K562 (cell line): ENCODE results near the gene WBP1. TPM values are rescaled to one million over a fixed set of nuclear protein-coding genes. Genes with fewer than 3 reads are reported as not detected.
A peak's percentile ranks its signal among the peaks of the same experiment; 100 is the strongest.

Source experiments
- ATAC-seq: fragments of 200-7000 bp; cut with Tn5 transposase; 3 replicates; pipeline ENCODE4 v1.9.1; 2020; ENCODE audit warnings: moderate library complexity
- BruUV-seq: library from RNA; stranded (reverse); fragments of 400-500 nt; replicated peaks from 2 replicates; lab custom pipeline; 2021; lab: Mats Ljungman, UMichigan
- CTCF ChIA-PET: fragments of 300-600 bp; formaldehyde crosslinking; extraction: SDS; loops from one replicate; lab custom pipeline; 2021; ENCODE audit warnings: low intra/inter-chr PET ratio; lab: Yijun Ruan, JAX
- POLR2A ChIA-PET: fragments of 300-600, 350-650 bp; sonication (Branson Sonifier 250); formaldehyde crosslinking; extraction: SDS; loops from one replicate; lab custom pipeline; 2021; ENCODE audit warnings: antibody characterized with exemption, inconsistent platforms; lab: Yijun Ruan, JAX
- DNase-seq, 4 experiments: peaks; one replicate each; pipeline versions ENCODE4 v3.0.0 to v3.0.0-alpha.2; 2011 to 2018; ENCODE audit warnings: low spot score in 3 of 4, mixed read lengths in 3 of 4; ENCODE audit errors: extremely low read depth in 1 of 4
- FAIRE-seq: peaks from 2 replicates; lab custom pipeline; 2011; peaks lifted over from hg19 to GRCh38; lab: Jason Lieb, UNC
- H2AFZ ChIP-seq: 2 replicates; pipeline ENCODE4 v1.6.0; 2011; ENCODE audit warnings: low read depth, low read length, control low read depth, inconsistent platforms
- H3K27ac ChIP-seq: fragments of 200-600 bp; 3 replicates; pipeline ENCODE4 v1.8.0; 2011; ENCODE audit warnings: low read depth, mild to moderate bottlenecking, control low read depth, inconsistent platforms, low read length, moderate library complexity, mixed read lengths; ENCODE audit errors: extremely low read depth
- H3K27me3 ChIP-seq, 2 experiments: fragments of 300-600 bp in 1 of 2; 2 replicates in 1 of 2; 3 replicates in 1 of 2; pipeline versions ENCODE4 v1.6.0 to v1.8.0; 2011; ENCODE audit warnings: inconsistent platforms in 2 of 2, low read length in 2 of 2, mild to moderate bottlenecking in 1 of 2, mixed read lengths in 1 of 2, moderate library complexity in 1 of 2; ENCODE audit not compliant: control insufficient read depth in 2 of 2, insufficient read depth in 2 of 2
- H3K36me3 ChIP-seq: fragments of 300-600 bp; 3 replicates; pipeline ENCODE4 v1.8.0; 2011; ENCODE audit warnings: mild to moderate bottlenecking, low read length, inconsistent platforms; ENCODE audit not compliant: control insufficient read depth, insufficient read depth
- H3K4me1 ChIP-seq, 2 experiments: fragments of 200-600 bp in 1 of 2; replicated peaks in 1 of 2; 2 replicates in 1 of 2; 3 replicates in 1 of 2; pipeline versions ENCODE4 v1.5.1 to v1.8.0; 2011; ENCODE audit warnings: inconsistent platforms in 2 of 2, low read length in 2 of 2, mild to moderate bottlenecking in 1 of 2, mixed read lengths in 1 of 2, moderate library complexity in 1 of 2; ENCODE audit not compliant: control insufficient read depth in 2 of 2, insufficient read depth in 2 of 2
- H3K4me2 ChIP-seq: 2 replicates; pipeline ENCODE4 v1.6.1; 2011; ENCODE audit warnings: low read length, control low read depth, inconsistent platforms, mixed read lengths; ENCODE audit not compliant: insufficient read depth
- H3K4me3 ChIP-seq: fragments of 200-600 bp; sonication (generic), shearing (Covaris generic); 2 replicates; pipeline ENCODE4 v1.5.1; 2016; ENCODE audit warnings: control low read depth, inconsistent platforms
- H3K79me2 ChIP-seq: fragments of 200-600 bp; 3 replicates; pipeline ENCODE4 v1.8.0; 2011; ENCODE audit warnings: low read length, inconsistent platforms; ENCODE audit not compliant: control insufficient read depth, insufficient read depth
- H3K9ac ChIP-seq, 2 experiments: 2 replicates each; pipeline versions ENCODE4 v1.6.0 to v1.6.1; 2011; ENCODE audit warnings: low read depth in 2 of 2, low read length in 2 of 2, control low read depth in 1 of 2, inconsistent platforms in 1 of 2, mild to moderate bottlenecking in 1 of 2, mixed read lengths in 1 of 2; ENCODE audit not compliant: insufficient read depth in 1 of 2
- H3K9me1 ChIP-seq: one replicate; pipeline ENCODE4 v1.6.0; 2011; ENCODE audit warnings: inconsistent platforms, mild to moderate bottlenecking, low read length, moderate library complexity; ENCODE audit not compliant: control insufficient read depth, insufficient read depth
- H3K9me3 ChIP-seq: replicated peaks from 2 replicates; pipeline ENCODE4 v1.5.1; 2011; ENCODE audit warnings: low read depth, low read length, inconsistent platforms; ENCODE audit not compliant: control insufficient read depth, insufficient read depth
- H4K20me1 ChIP-seq: replicated peaks from 2 replicates; pipeline ENCODE4 v1.6.1; 2011; ENCODE audit warnings: low read length, inconsistent platforms, mixed read lengths; ENCODE audit not compliant: control insufficient read depth, insufficient read depth
- SOX6 ChIP-seq: fragments of 450-650 bp; IDR thresholded peaks from 2 replicates; pipeline ENCODE4 v1.6.1; 2014; ENCODE audit warnings: mild to moderate bottlenecking
- ZC3H11A ChIP-seq: IDR thresholded peaks from 2 replicates; pipeline ENCODE4 v1.6.1; 2012; ENCODE audit warnings: low read depth, low read length, improper control_type of control experiment
- ZNF766 ChIP-seq: fragments of 200-800 bp; sonication (Bioruptor generic); conservative IDR thresholded peaks from 2 replicates; pipeline ENCODE4 v1.6.1; 2016; ENCODE audit warnings: missing genetic modification characterization, missing compliant biosample characterization
- WGBS: fragments of 100-300 bp; shearing (Covaris generic); methylation state at CpG from one replicate; pipeline ENCODE4 v1.1.6; 2016; ENCODE audit warnings: low coverage, mixed read lengths; ENCODE audit not compliant: insufficient coverage; ENCODE audit errors: missing lambda C conversion rate; 5-methylcytosine and 5-hydroxymethylcytosine counted together
- in situ Hi-C: fragments of 300-500 bp; cut with MboI; formaldehyde crosslinking; loops from 4 replicates; pipeline ENCODE4 v1.15.0; 2018; ENCODE audit warnings: inconsistent platforms, mixed read lengths
- intact Hi-C: fragments of 100-400 bp; cut with micrococcal nuclease; formaldehyde crosslinking; loops from 2 replicates; pipeline ENCODE4 v1.14.2; 2022
- polyA plus RNA-seq, 8 experiments: library from polyadenylated mRNA; depleted of rRNA in 4 of 8; stranded (reverse) in 5 of 8; unstranded in 3 of 8; fragments of >200 nt; fragmentation: Nextera tagmentation in 2 of 8; fragmentation: Illumina TruSeq in 1 of 8; extraction: Ambion mirVana in 2 of 8; extraction: Trizol in 1 of 8; gene quantifications; 2 replicates each; pipeline versions ENCODE4 v1.2.1 to v1.2.3, GENCODE V29; 2011 to 2014; ENCODE audit warnings: inconsistent platforms in 1 of 8, missing spikeins in 1 of 8
- total RNA-seq, 7 experiments: library from RNA; depleted of rRNA in 6 of 7; stranded (reverse); fragments of >200 nt in 6 of 7; fragmentation: Illumina TruSeq in 2 of 7; extraction: Trizol in 2 of 7; gene quantifications; 2 replicates each; pipeline versions ENCODE4 v1.2.1 to v1.2.3, GENCODE V29; 2011 to 2021; ENCODE audit warnings: low replicate concordance in 1 of 7
- TF ChIP-seq, protein P1 (sequence below): fragments of 450-650 bp; IDR thresholded peaks from 2 replicates; pipeline ENCODE4 v1.6.1; 2018; ENCODE audit not compliant: partially characterized antibody

Gene WBP1
- total and polyA plus RNA-seq, 9 of the 15 experiments (the other 6 are each of a cell fraction or from before 2014, with no cell fraction given): 1.9 to 27.7 (median 14.2) TPM

DNA sequence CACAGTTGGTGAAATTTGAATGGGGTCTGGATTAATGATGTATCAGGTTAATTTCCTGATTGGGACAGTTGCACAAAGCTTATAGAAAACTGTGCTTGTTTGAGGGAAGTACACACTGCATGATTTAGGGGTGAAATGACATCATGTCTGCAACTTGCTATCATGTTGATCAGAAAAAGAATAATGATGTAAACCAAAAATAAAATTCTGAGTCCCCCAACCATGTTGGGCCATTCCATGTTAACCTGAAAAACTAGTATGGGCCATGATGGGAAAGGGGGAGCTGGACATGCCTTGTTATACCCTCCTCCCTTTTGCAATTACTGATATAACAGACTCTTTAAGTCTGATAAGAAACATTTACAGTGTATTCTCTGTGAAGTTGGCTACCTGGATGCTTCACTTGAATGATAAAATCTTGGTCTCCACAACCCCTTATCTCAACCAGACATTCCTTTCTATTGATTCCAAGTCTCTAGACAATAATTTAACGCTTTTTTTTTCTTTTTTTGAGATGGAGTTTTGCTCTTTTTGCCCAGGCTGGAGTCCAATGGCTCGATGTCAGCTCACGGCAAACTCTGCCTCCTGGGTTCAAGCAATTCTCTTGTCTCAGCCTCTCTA, 7.6 kb upstream of the WBP1 start:
- no peaks in the 10 kb centered on the region for H3K9me3 ChIP-seq

More for the DNA sequence above, 7.6 kb upstream of the WBP1 start:
- Histone ChIP-seq H3K4me3 (no peak overlapping the region), H3K4me1 (peaks cover 5 to 8% of the 10 kb centered on the region in 2 experiments; a peak in 4 of 5 replicates), H3K27ac (no peak overlapping the region), H3K9me1 (no peaks in the 10 kb centered on the region), H3K4me2 (no peak overlapping the region), H3K27me3 (no peaks in the 10 kb centered on the region), H3K36me3 (no peaks in the 10 kb centered on the region), H3K79me2 (peaks cover 7% of the 10 kb centered on the region; the same call in 1 of the 3 replicates), H2AFZ (no peak overlapping the region), H3K9ac (no peak overlapping the region), H4K20me1 (no peaks in the 10 kb centered on the region)
- ChIA-PET CTCF (no interaction called here), POLR2A (interaction anchor here (0.6 to 2.6 kb wide), 2 partner anchors 11 to 20 kb away, joined by 3 to 9 read pairs; no protein-coding TSS in a partner anchor)
- TF ChIP-seq, protein P1, sequence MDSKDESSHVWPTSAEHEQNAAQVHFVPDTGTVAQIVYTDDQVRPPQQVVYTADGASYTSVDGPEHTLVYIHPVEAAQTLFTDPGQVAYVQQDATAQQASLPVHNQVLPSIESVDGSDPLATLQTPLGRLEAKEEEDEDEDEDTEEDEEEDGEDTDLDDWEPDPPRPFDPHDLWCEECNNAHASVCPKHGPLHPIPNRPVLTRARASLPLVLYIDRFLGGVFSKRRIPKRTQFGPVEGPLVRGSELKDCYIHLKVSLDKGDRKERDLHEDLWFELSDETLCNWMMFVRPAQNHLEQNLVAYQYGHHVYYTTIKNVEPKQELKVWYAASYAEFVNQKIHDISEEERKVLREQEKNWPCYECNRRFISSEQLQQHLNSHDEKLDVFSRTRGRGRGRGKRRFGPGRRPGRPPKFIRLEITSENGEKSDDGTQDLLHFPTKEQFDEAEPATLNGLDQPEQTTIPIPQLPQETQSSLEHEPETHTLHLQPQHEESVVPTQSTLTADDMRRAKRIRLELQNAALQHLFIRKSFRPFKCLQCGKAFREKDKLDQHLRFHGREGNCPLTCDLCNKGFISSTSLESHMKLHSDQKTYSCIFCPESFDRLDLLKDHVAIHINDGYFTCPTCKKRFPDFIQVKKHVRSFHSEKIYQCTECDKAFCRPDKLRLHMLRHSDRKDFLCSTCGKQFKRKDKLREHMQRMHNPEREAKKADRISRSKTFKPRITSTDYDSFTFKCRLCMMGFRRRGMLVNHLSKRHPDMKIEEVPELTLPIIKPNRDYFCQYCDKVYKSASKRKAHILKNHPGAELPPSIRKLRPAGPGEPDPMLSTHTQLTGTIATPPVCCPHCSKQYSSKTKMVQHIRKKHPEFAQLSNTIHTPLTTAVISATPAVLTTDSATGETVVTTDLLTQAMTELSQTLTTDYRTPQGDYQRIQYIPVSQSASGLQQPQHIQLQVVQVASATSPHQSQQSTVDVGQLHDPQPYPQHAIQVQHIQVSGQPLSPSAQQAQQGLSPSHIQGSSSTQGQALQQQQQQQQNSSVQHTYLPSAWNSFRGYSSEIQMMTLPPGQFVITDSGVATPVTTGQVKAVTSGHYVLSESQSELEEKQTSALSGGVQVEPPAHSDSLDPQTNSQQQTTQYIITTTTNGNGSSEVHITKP: peak; percentile 51
- TF ChIP-seq ZC3H11A (no peak), ZNF766 (no peak), SOX6 (peak; percentile 23; the same call in 1 of the 2 replicates)
- ATAC-seq (no peak), FAIRE-seq (no peak), DNase-seq (no peak)
- in situ Hi-C loops: no loop called here
- intact Hi-C loops: no loop called here
- 29% methylated on average over 3 of the region's 3 CpGs for WGBS
- BruUV-seq: no TSS peak
